Activated T-helper 9 cell treated with anti-CD3 and anti-CD28 coated beads, Interleukin-2, amount 50 U/mL, for 16 hours (primary cell): ENCODE results near the gene LSM14B.
A peak's percentile ranks its signal among the peaks of the same experiment; 100 is the strongest.
"Not testable (repeated sequence)": the region's sequence is repeated elsewhere in the genome, so short reads cannot be mapped to it uniquely, and the experiment has no call there.

Experiments
- DNase-seq: peaks from one replicate; pipeline ENCODE4 v3.0.0-alpha.2; 2020; ENCODE audit warnings: low read depth

The LSM14B gene

DNA sequence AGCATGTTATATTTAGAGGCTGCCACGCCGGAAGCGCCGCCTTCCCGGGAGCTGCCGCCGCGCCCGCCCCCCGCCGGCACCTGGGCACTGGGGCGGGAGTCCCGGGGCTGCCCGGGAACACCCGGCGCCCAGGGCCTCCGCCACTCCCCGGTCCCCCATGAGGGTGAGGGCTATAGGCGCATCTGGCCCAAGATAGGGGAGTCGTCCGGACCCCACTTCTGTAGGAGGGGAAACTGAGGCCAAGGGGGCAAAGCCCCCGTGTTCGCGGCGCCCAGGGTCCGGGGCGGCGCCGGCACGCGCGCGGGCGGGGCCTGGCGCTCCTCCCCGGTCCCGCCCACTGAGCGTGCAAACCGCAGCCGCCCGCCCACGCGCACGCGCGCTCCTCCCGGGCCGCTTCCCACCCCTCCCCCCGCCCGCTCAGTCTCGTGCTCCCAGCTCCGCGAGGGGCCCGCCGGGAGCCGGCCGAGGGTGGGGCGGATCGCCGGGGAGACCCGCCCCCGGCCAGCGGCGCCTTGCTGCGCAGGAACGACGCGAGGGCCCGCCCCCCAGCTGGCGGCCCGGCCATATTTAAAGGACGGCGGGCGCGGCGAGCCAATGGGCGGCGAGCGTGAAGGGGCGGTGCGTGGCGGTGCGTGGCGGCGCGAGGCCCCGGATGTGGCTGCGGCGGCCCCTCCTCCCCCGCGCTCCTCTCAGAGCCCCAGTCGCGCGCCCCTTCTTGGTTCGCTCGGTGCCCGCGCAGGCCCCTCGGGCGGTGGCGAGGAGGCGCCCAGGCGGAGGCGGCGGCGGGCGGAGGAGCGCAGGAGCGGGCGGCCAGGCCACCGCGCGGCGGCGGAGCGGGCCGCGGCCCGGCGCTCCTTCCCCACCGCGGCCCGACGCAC is at the start of gene LSM14B:
Gene LSM14B, plus strand, starts transcription at position 700 of the 878 bp plus-strand sequence. CDS start 192 bp downstream, outside the sequence.
- DNase-seq = peak; percentile 97

DNA sequence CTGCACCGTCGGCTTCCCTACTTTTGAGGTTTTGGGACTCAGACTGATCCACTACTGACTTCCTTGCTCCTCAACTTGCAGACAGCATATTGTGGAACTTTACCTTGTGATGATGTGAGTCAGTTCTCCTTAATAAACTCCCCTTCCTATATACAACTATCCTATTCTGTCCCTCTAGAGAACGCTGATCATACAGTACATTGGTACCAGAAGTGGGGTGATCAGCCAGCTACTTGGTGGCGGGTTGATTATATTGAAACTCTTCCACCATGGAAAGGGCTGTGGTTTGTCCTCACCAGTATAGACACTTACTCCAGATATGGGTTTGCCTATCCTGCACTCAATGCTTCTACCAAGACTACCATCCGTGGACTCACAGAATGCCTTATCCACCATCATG is 49.0 kb upstream of the LSM14B start:
- DNase-seq = no peak

- no peak for DNase-seq
These were observed 43.1 kb upstream of the LSM14B start for GRCh38 chr20:62079166-62079565.

DNA sequence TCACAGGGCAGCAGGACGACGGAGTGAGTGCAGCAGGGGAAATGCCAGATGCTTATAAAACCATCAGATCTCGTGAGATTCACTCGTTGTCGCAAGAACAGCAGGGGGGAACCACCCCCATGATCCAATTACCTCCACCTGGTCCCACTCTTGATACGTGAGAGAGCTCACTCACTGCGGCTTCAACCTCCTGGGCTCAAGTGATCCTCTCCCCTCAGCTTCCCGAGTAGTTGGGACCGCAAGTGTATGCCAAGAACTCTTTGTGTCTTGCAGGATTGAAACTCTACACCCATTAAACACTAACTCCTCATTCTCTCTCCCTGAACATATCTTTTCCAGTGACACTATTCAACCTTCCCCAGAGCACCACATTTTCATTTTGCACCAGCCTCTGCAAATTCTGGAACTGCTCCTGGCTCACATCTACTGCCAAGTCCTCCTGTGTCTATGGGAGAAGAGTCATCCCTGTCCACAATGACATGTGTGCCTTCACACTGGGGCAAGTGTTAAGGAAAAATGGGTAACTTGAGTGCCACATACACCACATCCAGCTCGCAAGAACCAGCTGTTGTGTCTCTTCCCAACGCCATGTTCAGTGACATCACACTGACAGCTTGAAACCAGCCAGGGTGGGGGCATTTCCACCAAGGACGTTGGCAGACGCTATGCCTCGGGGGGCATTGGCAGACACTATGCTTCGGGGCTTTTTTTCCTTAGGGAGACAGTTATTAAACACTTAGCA is 41.9 kb upstream of the LSM14B start:
- no peak for DNase-seq

- DNase-seq = no peak
These were observed 39.0 kb upstream of the LSM14B start for GRCh38 chr20:62083312-62083711.

DNA sequence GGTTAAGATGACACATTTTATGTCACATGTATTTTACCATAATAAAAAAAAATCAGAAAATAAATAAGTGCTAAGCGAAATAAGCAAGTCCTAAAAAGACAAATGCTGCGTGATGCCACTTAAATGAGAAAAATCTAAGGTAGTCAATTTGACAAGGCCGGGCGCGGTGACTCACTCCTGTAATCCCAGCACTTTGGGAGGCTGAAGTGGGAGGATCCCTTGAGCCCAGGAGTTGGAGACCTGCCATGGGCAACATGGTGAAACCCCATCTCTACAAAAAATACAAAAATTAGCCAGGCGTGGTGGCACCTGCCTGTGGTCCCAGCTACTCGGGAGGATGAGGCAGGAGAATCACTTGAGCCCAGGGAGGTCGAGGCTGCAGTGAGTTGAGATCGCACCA is 38.1 kb upstream of the LSM14B start:
- not testable (repeated sequence) for DNase-seq

DNA sequence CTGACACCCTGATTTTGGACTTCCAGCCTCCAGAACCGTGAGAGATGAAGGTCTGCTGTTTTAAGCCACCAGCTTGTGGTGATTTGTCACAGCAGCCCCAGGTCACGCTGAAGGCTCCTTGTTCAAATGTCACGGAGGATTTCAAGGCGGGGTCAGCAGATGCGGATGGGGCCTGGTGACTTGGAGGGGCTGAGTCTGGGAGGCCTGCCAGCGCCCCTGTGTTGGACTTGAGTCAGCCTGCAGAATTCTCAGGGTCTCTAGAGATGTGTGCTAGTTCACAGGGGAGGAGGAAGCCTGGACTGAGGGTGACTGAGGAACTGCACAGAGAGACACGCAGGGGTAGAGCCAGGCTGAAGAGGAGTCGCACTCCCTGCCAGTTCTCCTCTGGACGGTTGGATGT is 37.1 kb upstream of the LSM14B start:
- no peak for DNase-seq

GRCh38 chr20:62087227-62087626 is 35.0 kb upstream of the LSM14B start:
- no peak for DNase-seq

GRCh38 chr20:62087632-62088031 is 34.6 kb upstream of the LSM14B start:
- no peak for DNase-seq

- no peak for DNase-seq
These were observed 33.8 kb upstream of the LSM14B start for GRCh38 chr20:62088258-62089127.

GRCh38 chr20:62089393-62089792 is 32.9 kb upstream of the LSM14B start:
- no peak for DNase-seq

DNA sequence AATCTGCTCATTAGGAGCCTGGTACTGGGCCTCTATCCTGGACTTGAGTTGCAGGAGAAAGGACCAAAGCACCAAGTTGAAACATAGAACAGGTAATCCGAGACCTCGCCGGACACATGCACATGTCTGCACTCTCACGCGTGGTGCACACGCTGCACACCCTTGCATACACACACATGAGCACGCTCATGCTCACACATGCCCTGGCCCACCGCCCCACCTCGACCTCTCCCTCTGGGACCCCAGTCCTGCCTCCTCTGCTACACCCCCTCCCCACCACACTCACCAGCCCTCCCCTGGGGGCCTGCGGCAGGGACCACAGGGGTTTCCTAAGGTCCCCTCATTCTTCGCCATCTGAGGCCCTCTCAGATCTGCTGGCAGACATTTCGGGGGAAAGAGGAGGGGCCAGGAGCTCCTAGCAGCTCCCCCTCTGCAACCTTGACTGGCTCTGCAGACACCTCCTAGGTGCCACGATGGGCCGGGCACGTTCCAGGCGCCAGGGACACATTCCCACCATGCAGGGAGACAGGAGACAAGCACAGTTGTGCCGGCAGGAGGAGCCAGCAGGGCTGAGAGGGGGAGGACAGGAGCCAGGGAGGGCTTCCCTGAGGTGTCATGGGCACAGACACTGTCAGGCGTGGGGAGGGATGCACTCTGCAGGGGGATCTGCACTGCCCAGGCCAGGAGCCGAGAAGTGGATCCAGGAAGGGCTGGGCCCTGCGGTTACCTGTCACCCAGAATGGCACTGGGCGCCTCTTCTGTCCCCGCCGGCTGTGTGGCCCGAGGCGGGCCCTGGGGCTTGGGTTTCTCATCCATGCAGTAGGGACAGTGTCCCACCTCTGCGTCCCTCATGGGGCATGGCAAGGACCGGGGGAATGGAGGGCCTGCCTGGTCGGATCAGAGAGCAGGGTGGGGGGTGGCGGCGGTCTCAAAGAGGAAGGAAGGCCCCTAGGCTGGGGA is 25.6 kb upstream of the LSM14B start:
- DNase-seq = no peak

DNA sequence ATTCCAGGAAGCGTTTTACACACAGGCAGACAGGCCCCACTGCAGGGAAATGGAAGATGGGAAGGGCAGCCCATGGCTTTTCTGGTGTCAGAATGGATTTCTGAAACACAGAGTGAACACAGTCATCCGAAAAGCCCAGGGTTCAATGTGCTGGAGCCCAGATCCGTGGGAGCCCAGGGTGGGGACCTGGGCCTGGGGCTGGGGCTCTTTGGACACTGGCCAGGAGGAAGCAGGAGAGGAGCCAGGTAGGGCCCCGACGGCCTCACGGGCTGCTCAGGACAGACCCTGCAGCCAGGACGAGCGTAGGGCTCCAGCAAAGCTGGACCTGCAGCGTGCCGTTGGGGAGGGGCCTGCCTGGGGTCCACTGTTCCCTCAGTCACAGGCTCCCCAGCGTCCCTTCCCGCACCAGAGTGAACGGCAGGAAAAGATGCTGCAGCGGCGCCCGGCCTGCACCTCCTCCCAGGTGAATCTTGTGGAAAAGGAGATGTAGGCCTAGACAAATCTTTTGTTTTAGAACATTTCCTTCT is 24.3 kb upstream of the LSM14B start:
- no peak for DNase-seq

GRCh38 chr20:62101078-62101477 is 21.2 kb upstream of the LSM14B start:
- no peak for DNase-seq

GRCh38 chr20:62103508-62104233 is 18.6 kb upstream of the LSM14B start:
- no peak for DNase-seq

DNA sequence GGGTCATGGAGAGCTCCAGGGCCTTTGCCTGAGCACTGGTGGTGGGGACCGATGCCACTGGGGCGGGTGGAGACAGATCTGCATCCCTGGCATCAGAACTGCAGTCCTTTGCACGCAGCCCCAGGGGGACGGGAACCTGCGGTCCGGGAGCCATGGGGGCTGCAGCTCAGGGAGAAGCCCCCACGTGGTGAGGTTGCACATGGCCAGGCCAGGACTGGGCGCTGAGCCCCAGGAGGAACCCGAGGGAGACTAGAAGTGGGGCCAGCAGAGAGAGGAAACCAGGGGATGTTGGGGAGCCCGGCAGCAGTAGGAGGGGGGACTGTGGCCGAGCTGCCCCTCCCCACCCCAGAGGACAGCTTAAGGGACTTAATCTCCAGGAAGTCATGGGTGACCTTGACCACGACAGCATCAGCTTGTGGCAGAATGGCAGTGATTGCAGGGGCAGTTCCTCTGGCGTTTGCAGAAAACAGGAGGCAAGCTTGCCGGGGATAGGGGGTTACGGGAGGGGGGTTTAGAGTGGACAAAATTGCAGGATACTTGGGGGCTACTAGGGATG is 18.0 kb upstream of the LSM14B start:
- no peak for DNase-seq

DNA sequence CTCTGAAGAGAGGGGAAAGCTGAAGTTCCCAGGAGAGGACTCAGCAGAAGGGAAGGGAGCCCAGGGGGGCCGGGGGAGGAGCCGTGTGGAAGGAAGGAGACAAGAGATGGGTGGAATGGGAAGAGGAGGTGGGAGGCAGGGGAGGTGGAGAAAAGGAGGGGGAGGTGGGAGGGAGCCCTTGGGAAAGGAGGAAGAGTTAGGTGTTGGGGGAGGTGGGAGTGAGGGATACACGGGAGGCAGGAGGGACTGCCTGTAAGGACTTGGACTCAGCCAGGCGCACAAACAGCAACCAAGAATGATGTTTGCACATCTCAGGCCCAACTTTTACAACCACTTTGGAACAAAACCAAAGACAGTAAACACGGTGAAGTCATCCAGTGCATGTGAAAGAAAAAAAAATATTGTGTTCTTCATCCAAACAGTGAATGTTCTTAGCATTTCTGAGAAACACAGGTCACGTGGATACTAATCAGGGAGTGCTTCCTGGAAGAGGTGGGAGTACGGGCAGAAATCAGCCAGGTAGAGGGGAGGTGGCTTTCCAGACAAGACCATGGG is 17.4 kb upstream of the LSM14B start:
- no peak for DNase-seq

- no peak for DNase-seq
These were observed 16.7 kb upstream of the LSM14B start for GRCh38 chr20:62105592-62105991.

- no peak for DNase-seq
These were observed 11.1 kb upstream of the LSM14B start for GRCh38 chr20:62111148-62111547.

- no peak for DNase-seq
These were observed 9.9 kb upstream of the LSM14B start for GRCh38 chr20:62112368-62112767.
